ENCODE measurements around the gene PROSER3.

DNA sequence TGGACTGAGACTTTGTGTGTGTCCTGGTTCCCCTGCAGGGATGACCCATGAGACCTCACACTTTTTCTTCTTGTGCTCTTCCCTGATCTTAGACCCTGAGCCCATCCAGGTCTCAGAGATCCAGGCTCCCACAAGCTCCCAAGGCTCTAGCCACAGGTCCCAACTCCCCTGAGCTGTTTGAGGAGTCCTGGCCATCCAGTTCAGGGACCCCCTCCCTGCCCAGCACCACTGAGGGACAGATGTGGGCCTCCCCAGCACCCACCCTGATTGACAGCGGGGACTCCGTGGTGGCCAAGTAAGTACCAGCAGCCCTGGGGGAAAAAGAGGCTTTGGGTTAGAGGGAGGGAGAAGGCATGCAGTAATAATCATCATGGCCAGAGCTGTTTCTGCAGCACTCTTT, 1.7 kb downstream of the PROSER3 start:
- TF ChIP-seq, protein P1, sequence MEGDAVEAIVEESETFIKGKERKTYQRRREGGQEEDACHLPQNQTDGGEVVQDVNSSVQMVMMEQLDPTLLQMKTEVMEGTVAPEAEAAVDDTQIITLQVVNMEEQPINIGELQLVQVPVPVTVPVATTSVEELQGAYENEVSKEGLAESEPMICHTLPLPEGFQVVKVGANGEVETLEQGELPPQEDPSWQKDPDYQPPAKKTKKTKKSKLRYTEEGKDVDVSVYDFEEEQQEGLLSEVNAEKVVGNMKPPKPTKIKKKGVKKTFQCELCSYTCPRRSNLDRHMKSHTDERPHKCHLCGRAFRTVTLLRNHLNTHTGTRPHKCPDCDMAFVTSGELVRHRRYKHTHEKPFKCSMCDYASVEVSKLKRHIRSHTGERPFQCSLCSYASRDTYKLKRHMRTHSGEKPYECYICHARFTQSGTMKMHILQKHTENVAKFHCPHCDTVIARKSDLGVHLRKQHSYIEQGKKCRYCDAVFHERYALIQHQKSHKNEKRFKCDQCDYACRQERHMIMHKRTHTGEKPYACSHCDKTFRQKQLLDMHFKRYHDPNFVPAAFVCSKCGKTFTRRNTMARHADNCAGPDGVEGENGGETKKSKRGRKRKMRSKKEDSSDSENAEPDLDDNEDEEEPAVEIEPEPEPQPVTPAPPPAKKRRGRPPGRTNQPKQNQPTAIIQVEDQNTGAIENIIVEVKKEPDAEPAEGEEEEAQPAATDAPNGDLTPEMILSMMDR (IDR thresholded peaks at IDR 0.05), result no peak
- TF ChIP-seq POLR2A (IDR thresholded peaks at IDR 0.05), result no peak
